CD4-positive, alpha-beta memory T cell (primary cell): ENCODE data around the gene HS3ST4. TPM values are rescaled to one million over a fixed set of nuclear protein-coding genes. Genes with fewer than 3 reads are reported as not detected.

Source experiments
- CTCF ChIA-PET: fragments of 350-600 bp; sonication (Branson Sonifier 250); formaldehyde crosslinking; loops from one replicate; lab custom pipeline; 2021; ENCODE audit warnings: inconsistent platforms; ENCODE audit not compliant: partially characterized antibody; lab: Charles Lee
- POLR2A ChIA-PET: fragments of 350-600 bp; sonication (Branson Sonifier 250); formaldehyde crosslinking; loops from one replicate; lab custom pipeline; 2021; ENCODE audit not compliant: partially characterized antibody; lab: Charles Lee
- DNase-seq, 5 donors: peaks; one replicate each; pipeline versions ENCODE4 v3.0.0 to v3.0.0-alpha.2; 2020 to 2022; ENCODE audit warnings: mixed read lengths in 1 of 5
- H3K27ac ChIP-seq: one replicate; pipeline ENCODE4 v1.7.0; 2013; ENCODE audit warnings: low read depth, low read length
- H3K27me3 ChIP-seq: 2 replicates; pipeline ENCODE4 v1.7.0; 2013; ENCODE audit warnings: mild to moderate bottlenecking, low read length, moderate library complexity; ENCODE audit not compliant: insufficient read depth
- H3K36me3 ChIP-seq: 2 replicates; pipeline ENCODE4 v1.7.0; 2013; ENCODE audit warnings: mild to moderate bottlenecking, low read length, moderate library complexity; ENCODE audit not compliant: insufficient read depth
- H3K4me1 ChIP-seq: 2 replicates; pipeline ENCODE4 v1.7.0; 2013; ENCODE audit warnings: mild to moderate bottlenecking, low read length, moderate library complexity; ENCODE audit not compliant: insufficient read depth
- H3K4me3 ChIP-seq, 2 donors: one replicate each; pipeline ENCODE4 v1.7.0; 2013; ENCODE audit warnings: low read length in 2 of 2, mild to moderate bottlenecking in 1 of 2
- H3K9me3 ChIP-seq, 2 donors: one replicate each; pipeline ENCODE4 v1.7.0; 2013; ENCODE audit warnings: low read length in 2 of 2, control low read depth in 1 of 2; ENCODE audit not compliant: control insufficient read depth in 1 of 2
- H3K27ac Mint-ChIP-seq, 7 donors: one replicate each; pipeline ENCODE4 v1.8.0; 2020 to 2021; ENCODE audit warnings: mixed read lengths in 7 of 7, mild to moderate bottlenecking in 6 of 7, inconsistent platforms in 3 of 7, moderate library complexity in 3 of 7
- H3K27me3 Mint-ChIP-seq, 2 donors: one replicate each; pipeline ENCODE4 v1.8.0; 2020 to 2021; ENCODE audit warnings: mixed read lengths in 2 of 2
- H3K36me3 Mint-ChIP-seq, 2 donors: one replicate each; pipeline ENCODE4 v1.8.0; 2020 to 2021; ENCODE audit warnings: mixed read lengths in 2 of 2, inconsistent platforms in 1 of 2, mild to moderate bottlenecking in 1 of 2
- H3K4me1 Mint-ChIP-seq, 4 donors: one replicate each; pipeline ENCODE4 v1.8.0; 2020 to 2021; ENCODE audit warnings: mixed read lengths in 4 of 4, mild to moderate bottlenecking in 1 of 4
- H3K4me3 Mint-ChIP-seq, 8 donors: one replicate each; pipeline ENCODE4 v1.8.0; 2020 to 2021; ENCODE audit warnings: mixed read lengths in 8 of 8, mild to moderate bottlenecking in 7 of 8, moderate library complexity in 6 of 8, inconsistent platforms in 3 of 8
- H3K9me3 Mint-ChIP-seq, 8 donors: one replicate each; pipeline ENCODE4 v1.8.0; 2020 to 2021; ENCODE audit warnings: mixed read lengths in 8 of 8, mild to moderate bottlenecking in 5 of 8, inconsistent platforms in 3 of 8, moderate library complexity in 1 of 8
- intact Hi-C: fragments of 100-400 bp; cut with micrococcal nuclease; formaldehyde crosslinking; loops from one replicate; pipeline ENCODE4 v1.15.1; 2023
- polyA plus RNA-seq, 2 donors: library from polyadenylated mRNA; unstranded; fragments of 300-500 nt; fragmentation: Illumina TruSeq; gene quantifications; one replicate each; pipeline ENCODE4 v1.2.3, GENCODE V29; 2021
- total RNA-seq, 2 experiments: library from RNA; stranded (reverse); gene quantifications; one replicate each; pipeline ENCODE4 v1.2.3, GENCODE V29; 2021

The HS3ST4 gene
- total and polyA plus RNA-seq, 4 experiments from 2014 or later: not detected

- Mint-ChIP-seq H3K4me3 (no peak overlapping the region), H3K4me1 (no peaks in the 10 kb centered on the region), H3K36me3 (no peaks in the 10 kb centered on the region), H3K27ac (no peak overlapping the region), H3K27me3 (peaks cover 0 to 2% of the 10 kb centered on the region in 2 donors), H3K9me3 (peaks cover 0 to 4% (median 0%) of the 10 kb centered on the region in 8 donors)
- Histone ChIP-seq H3K4me3 (no peak overlapping the region), H3K27me3 (no peaks in the 10 kb centered on the region), H3K36me3 (no peaks in the 10 kb centered on the region), H3K9me3 (no peaks in the 10 kb centered on the region), H3K27ac (no peak overlapping the region), H3K4me1 (no peaks in the 10 kb centered on the region)
- ChIA-PET CTCF (no interaction called here), POLR2A (no interaction called here)
- intact Hi-C loops: no loop called here
- no peak for DNase-seq
These were observed 296.3 kb downstream of the HS3ST4 start for GRCh38 chr16:25988084-25988483.

GRCh38 chr16:25988882-25989281, 297.1 kb downstream of the HS3ST4 start:
- Histone ChIP-seq H3K27ac (no peak overlapping the region), H3K36me3 (no peaks in the 10 kb centered on the region), H3K9me3 (no peaks in the 10 kb centered on the region), H3K4me3 (no peak overlapping the region), H3K4me1 (no peaks in the 10 kb centered on the region), H3K27me3 (no peaks in the 10 kb centered on the region)
- ChIA-PET CTCF (no interaction called here), POLR2A (no interaction called here)
- H3K9me3 Mint-ChIP-seq: peaks cover 0 to 4% (median 0%) of the 10 kb centered on the region in 8 donors
- no peak for DNase-seq
- H3K4me3 Mint-ChIP-seq: no peak overlapping the region
- H3K27ac Mint-ChIP-seq: no peak overlapping the region
- no peaks in the 10 kb centered on the region for H3K4me1 Mint-ChIP-seq
- intact Hi-C loops: no loop called here
- H3K36me3 Mint-ChIP-seq: no peaks in the 10 kb centered on the region
- peaks cover 0 to 2% of the 10 kb centered on the region in 2 donors for H3K27me3 Mint-ChIP-seq

GRCh38 chr16:25996052-25996451, 304.3 kb downstream of the HS3ST4 start:
- Mint-ChIP-seq H3K27me3 (peaks cover 0 to 6% of the 10 kb centered on the region in 2 donors), H3K4me3 (no peak overlapping the region)

GRCh38 chr16:26005336-26005735, 313.6 kb downstream of the HS3ST4 start:
- intact Hi-C loops: no loop called here
- Histone ChIP-seq H3K27ac (no peak overlapping the region), H3K4me1 (no peaks in the 10 kb centered on the region), H3K4me3 (no peak overlapping the region), H3K36me3 (no peaks in the 10 kb centered on the region), H3K9me3 (no peaks in the 10 kb centered on the region), H3K27me3 (no peaks in the 10 kb centered on the region)
- ChIA-PET CTCF (no interaction called here), POLR2A (no interaction called here)
- DNase-seq: no peak
- Mint-ChIP-seq H3K9me3 (peaks cover 5 to 42% (median 22%) of the 10 kb centered on the region in 8 donors), H3K4me3 (no peak overlapping the region), H3K27ac (no peak overlapping the region), H3K4me1 (no peaks in the 10 kb centered on the region), H3K36me3 (no peaks in the 10 kb centered on the region), H3K27me3 (peaks cover 0 to 13% of the 10 kb centered on the region in 2 donors)

More at GRCh38 chr16:25996052-25996451, 304.3 kb downstream of the HS3ST4 start:
- no peaks in the 10 kb centered on the region for H3K4me1 Mint-ChIP-seq
- Histone ChIP-seq H3K27me3 (no peaks in the 10 kb centered on the region), H3K4me3 (no peak overlapping the region), H3K4me1 (no peaks in the 10 kb centered on the region), H3K36me3 (no peaks in the 10 kb centered on the region), H3K27ac (no peak overlapping the region), H3K9me3 (no peaks in the 10 kb centered on the region)
- intact Hi-C loops: no loop called here
- no peak overlapping the region for H3K27ac Mint-ChIP-seq
- ChIA-PET POLR2A (no interaction called here), CTCF (no interaction called here)
- DNase-seq: no peak
- peaks cover 0 to 4% (median under 1%) of the 10 kb centered on the region in 8 donors for H3K9me3 Mint-ChIP-seq
- H3K36me3 Mint-ChIP-seq: no peaks in the 10 kb centered on the region

GRCh38 chr16:26012376-26012775, 320.6 kb downstream of the HS3ST4 start:
- peaks cover 0 to 2% of the 10 kb centered on the region in 2 donors for H3K27me3 Mint-ChIP-seq
- H3K36me3 ChIP-seq: no peaks in the 10 kb centered on the region
- no peak overlapping the region for H3K27ac Mint-ChIP-seq
- intact Hi-C loops: no loop called here
- POLR2A ChIA-PET: no interaction called here
- H3K27me3 ChIP-seq: no peaks in the 10 kb centered on the region
- no peak overlapping the region for H3K27ac ChIP-seq
- no peak overlapping the region for H3K4me3 Mint-ChIP-seq
- H3K4me1 Mint-ChIP-seq: no peaks in the 10 kb centered on the region
- CTCF ChIA-PET: no interaction called here
- H3K9me3 Mint-ChIP-seq: peaks cover 2 to 34% (median 15%) of the 10 kb centered on the region in 8 donors
- H3K36me3 Mint-ChIP-seq: no peaks in the 10 kb centered on the region
- no peaks in the 10 kb centered on the region for H3K4me1 ChIP-seq
- peaks cover 0 to under 1% of the 10 kb centered on the region in 2 donors for H3K9me3 ChIP-seq
- H3K4me3 ChIP-seq: no peak overlapping the region
- DNase-seq: no peak

- H3K36me3 Mint-ChIP-seq: no peaks in the 10 kb centered on the region
- DNase-seq: no peak
- H3K27me3 Mint-ChIP-seq: peaks cover 3% of the 10 kb centered on the region in 2 donors
- Histone ChIP-seq H3K27me3 (no peaks in the 10 kb centered on the region), H3K36me3 (no peaks in the 10 kb centered on the region), H3K4me3 (no peak overlapping the region), H3K4me1 (no peaks in the 10 kb centered on the region), H3K9me3 (peaks cover 0 to 3% of the 10 kb centered on the region in 2 donors), H3K27ac (no peak overlapping the region)
- H3K4me1 Mint-ChIP-seq: no peaks in the 10 kb centered on the region
- H3K4me3 Mint-ChIP-seq: no peak overlapping the region
- ChIA-PET POLR2A (no interaction called here), CTCF (no interaction called here)
- H3K27ac Mint-ChIP-seq: no peak overlapping the region
- intact Hi-C loops: no loop called here
- peaks cover 0 to 43% (median 23%) of the 10 kb centered on the region in 8 donors for H3K9me3 Mint-ChIP-seq
These were observed 324.0 kb downstream of the HS3ST4 start for GRCh38 chr16:26015776-26016175.

GRCh38 chr16:26016989-26017388, 325.2 kb downstream of the HS3ST4 start:
- Mint-ChIP-seq H3K27ac (no peak overlapping the region), H3K36me3 (no peaks in the 10 kb centered on the region), H3K4me3 (no peak overlapping the region), H3K27me3 (peaks cover 3% of the 10 kb centered on the region in 2 donors), H3K9me3 (peaks cover 0 to 43% (median 23%) of the 10 kb centered on the region in 8 donors), H3K4me1 (no peaks in the 10 kb centered on the region)
- H3K27me3 ChIP-seq: no peaks in the 10 kb centered on the region
- H3K9me3 ChIP-seq: peaks cover 0 to 3% of the 10 kb centered on the region in 2 donors
- H3K36me3 ChIP-seq: no peaks in the 10 kb centered on the region
- intact Hi-C loops: no loop called here
- ChIA-PET POLR2A (no interaction called here), CTCF (no interaction called here)
- no peak overlapping the region for H3K27ac ChIP-seq
- DNase-seq: no peak
- no peak overlapping the region for H3K4me3 ChIP-seq
- H3K4me1 ChIP-seq: no peaks in the 10 kb centered on the region
